HepG2 (cell line): ENCODE results near the gene TPGS1. TPM values are rescaled to one million over a fixed set of nuclear protein-coding genes. Genes with fewer than 3 reads are reported as not detected.

ENCODE experiments used
- NONO ChIP-seq, 2 experiments: fragments of 450-650 bp in 1 of 2; sonication (generic) in 1 of 2; formaldehyde crosslinking in 1 of 2; IDR thresholded peaks in 1 of 2; conservative IDR thresholded peaks in 1 of 2; 2 replicates each; pipeline versions ENCODE4 v1.6.1 to v1.8.0; 2017 to 2022; ENCODE audit warnings: mild to moderate bottlenecking in 1 of 2, missing genetic modification reagents in 1 of 2, moderate library complexity in 1 of 2
- SP2 ChIP-seq: sonication (generic); formaldehyde crosslinking; IDR thresholded peaks from 2 replicates; pipeline ENCODE4 v1.5.1; 2020; ENCODE audit warnings: mild to moderate bottlenecking, missing genetic modification reagents
- ZNF142 ChIP-seq: sonication (generic); formaldehyde crosslinking; IDR thresholded peaks from 2 replicates; pipeline ENCODE4 v1.4.0; 2020; ENCODE audit warnings: missing genetic modification reagents
- polyA plus RNA-seq, 8 experiments: library from polyadenylated mRNA; depleted of rRNA in 3 of 8; stranded (reverse) in 7 of 8; unstranded in 1 of 8; fragments of >200 nt; fragmentation: Illumina TruSeq in 4 of 8; extraction: Trizol in 4 of 8; gene quantifications; 2 replicates each; pipeline versions ENCODE4 v1.2.1 to v1.2.3, GENCODE V29; 2011 to 2016; ENCODE audit warnings: low read depth in 4 of 8, missing spikeins in 1 of 8, mixed read lengths in 1 of 8; ENCODE audit not compliant: insufficient read depth in 1 of 8
- total RNA-seq, 5 experiments: library from RNA; depleted of rRNA; stranded (reverse); fragments of >200 nt; fragmentation: Illumina TruSeq; extraction: Trizol; gene quantifications; 2 replicates each; pipeline ENCODE4 v1.2.3, GENCODE V29; 2016; ENCODE audit warnings: low read depth in 1 of 5

Gene TPGS1
- total and polyA plus RNA-seq, 2 of the 13 experiments (the other 11 are each of a cell fraction or from before 2014, with no cell fraction given) = 1.1 to 6.2 TPM

GRCh38 chr19:531009-531752 is 23.9 kb downstream of the TPGS1 start (continued):
- no peak for TF ChIP-seq ZNF142 (CRISPR knock-in tag)
- no peak for TF ChIP-seq SP2 (CRISPR knock-in tag)
- no peak for TF ChIP-seq NONO (IDR thresholded peaks at IDR 0.05)
- TF ChIP-seq NONO (CRISPR knock-in tag; conservative IDR thresholded peaks at IDR 0.05) = peak; percentile 71
